Effector memory CD4-positive, alpha-beta T cell (primary cell): ENCODE measurements around the gene TPGS1.

Experiments used
- DNase-seq, 3 donors: peaks; one replicate each; pipeline ENCODE4 v3.0.0-alpha.2; 2020
- H3K27ac ChIP-seq: 2 replicates; pipeline ENCODE4 v1.7.0; 2013; ENCODE audit warnings: mild to moderate bottlenecking, low read length, moderate library complexity; ENCODE audit not compliant: insufficient read depth, poor library complexity, severe bottlenecking
- H3K27me3 ChIP-seq: replicated peaks from 2 replicates; pipeline ENCODE4 v1.7.0; 2013; ENCODE audit warnings: mild to moderate bottlenecking, low read length; ENCODE audit not compliant: insufficient read depth, control insufficient read depth, poor library complexity, severe bottlenecking
- H3K36me3 ChIP-seq: 2 replicates; pipeline ENCODE4 v1.7.0; 2013; ENCODE audit warnings: mild to moderate bottlenecking, low read length, moderate library complexity; ENCODE audit not compliant: control insufficient read depth, insufficient read depth
- H3K4me1 ChIP-seq: 2 replicates; pipeline ENCODE4 v1.7.0; 2013; ENCODE audit warnings: low read length, mild to moderate bottlenecking; ENCODE audit not compliant: control insufficient read depth, insufficient read depth, poor library complexity, severe bottlenecking
- H3K4me3 ChIP-seq: 2 replicates; pipeline ENCODE4 v1.7.0; 2013; ENCODE audit warnings: low read length, low read depth, mild to moderate bottlenecking; ENCODE audit not compliant: insufficient read depth, poor library complexity, severe bottlenecking
- H3K9me3 ChIP-seq: 2 replicates; pipeline ENCODE4 v1.7.0; 2013; ENCODE audit warnings: mild to moderate bottlenecking, low read length, moderate library complexity; ENCODE audit not compliant: control insufficient read depth

TPGS1 gene

GRCh38 chr19:542173-542866 is 35.0 kb downstream of the TPGS1 start:
- no peaks in the 10 kb centered on the region for H3K27me3 ChIP-seq
- no peaks in the 10 kb centered on the region for H3K9me3 ChIP-seq
- no peak for DNase-seq
- H3K27ac ChIP-seq: no peak overlapping the region
- H3K4me1 ChIP-seq: peaks cover 11% of the 10 kb centered on the region
- peaks cover 29% of the 10 kb centered on the region for H3K36me3 ChIP-seq
- no peak overlapping the region for H3K4me3 ChIP-seq

GRCh38 chr19:543910-544608 is 36.8 kb downstream of the TPGS1 start, which contains the start of gene GZMM:
Gene GZMM, plus strand, starts transcription at chr19:544053. Its CDS starts 19 bp downstream, at chr19:544072.
- peaks cover 20% of the 10 kb centered on the region for H3K36me3 ChIP-seq
- H3K4me1 ChIP-seq: peaks cover 11% of the 10 kb centered on the region
- peak within 1 kb of the TSS; percentile 68 for H3K27ac ChIP-seq
- no peaks in the 10 kb centered on the region for H3K9me3 ChIP-seq
- peak within 1 kb of the TSS; percentile 52 for H3K4me3 ChIP-seq
- DNase-seq: peak; percentile 56 to 71 (median 57)
- no peaks in the 10 kb centered on the region for H3K27me3 ChIP-seq

- Histone ChIP-seq H3K36me3 (peaks cover 5% of the 10 kb centered on the region), H3K27me3 (no peaks in the 10 kb centered on the region), H3K4me3 (no peak overlapping the region), H3K4me1 (peaks cover 11% of the 10 kb centered on the region), H3K9me3 (no peaks in the 10 kb centered on the region), H3K27ac (no peak overlapping the region)
- no peak for DNase-seq
These were observed 39.8 kb downstream of the TPGS1 start for GRCh38 chr19:547117-547516.

- H3K4me3 ChIP-seq: no peak overlapping the region
- no peaks in the 10 kb centered on the region for H3K9me3 ChIP-seq
- H3K27ac ChIP-seq: no peak overlapping the region
- peaks cover 5% of the 10 kb centered on the region for H3K36me3 ChIP-seq
- no peak for DNase-seq
- peaks cover 11% of the 10 kb centered on the region for H3K4me1 ChIP-seq
- no peaks in the 10 kb centered on the region for H3K27me3 ChIP-seq
These were observed 40.8 kb downstream of the TPGS1 start for GRCh38 chr19:547836-548720.

GRCh38 chr19:548886-549830 is 41.9 kb downstream of the TPGS1 start:
- H3K4me3 ChIP-seq: no peak overlapping the region
- H3K9me3 ChIP-seq: no peaks in the 10 kb centered on the region
- no peaks in the 10 kb centered on the region for H3K27me3 ChIP-seq
- no peak for DNase-seq
- H3K4me1 ChIP-seq: peaks cover 3% of the 10 kb centered on the region
- H3K36me3 ChIP-seq: peaks cover 5% of the 10 kb centered on the region
- H3K27ac ChIP-seq: no peak overlapping the region

- Histone ChIP-seq H3K27me3 (no peaks in the 10 kb centered on the region), H3K9me3 (no peaks in the 10 kb centered on the region), H3K4me3 (no peak overlapping the region), H3K4me1 (no peaks in the 10 kb centered on the region), H3K27ac (no peak overlapping the region), H3K36me3 (no peaks in the 10 kb centered on the region)
- DNase-seq: no peak
These were observed 47.5 kb downstream of the TPGS1 start for GRCh38 chr19:554817-555216.

- Histone ChIP-seq H3K27ac (no peak overlapping the region), H3K36me3 (no peaks in the 10 kb centered on the region)
These were observed 48.1 kb downstream of the TPGS1 start for GRCh38 chr19:555474-555808.

GRCh38 chr19:556611-557382 is 49.5 kb downstream of the TPGS1 start:
- H3K4me1 ChIP-seq: no peaks in the 10 kb centered on the region
- no peaks in the 10 kb centered on the region for H3K9me3 ChIP-seq
- H3K27me3 ChIP-seq: no peaks in the 10 kb centered on the region
- no peaks in the 10 kb centered on the region for H3K36me3 ChIP-seq
- no peak overlapping the region for H3K4me3 ChIP-seq
- H3K27ac ChIP-seq: no peak overlapping the region
- no peak for DNase-seq

More at GRCh38 chr19:555474-555808, 48.1 kb downstream of the TPGS1 start:
- Histone ChIP-seq H3K9me3 (no peaks in the 10 kb centered on the region), H3K4me1 (no peaks in the 10 kb centered on the region), H3K27me3 (no peaks in the 10 kb centered on the region), H3K4me3 (no peak overlapping the region)
- no peak for DNase-seq
